Right lung (tissue), 5 donors: ENCODE data around the gene PRKAG3. TPM values are rescaled to one million over a fixed set of nuclear protein-coding genes. Genes with fewer than 3 reads are reported as not detected.

ENCODE experiments used
- DNase-seq, 2 donors: peaks; one replicate each; pipeline ENCODE4 v3.0.0-alpha.2; 2013
- polyA plus RNA-seq, 5 donors: library from polyadenylated mRNA; unstranded; fragments of 120-200 nt; gene quantifications; one replicate each; pipeline versions ENCODE4 v1.2.1 to v1.2.3, GENCODE V29; 2013; ENCODE audit warnings: inconsistent platforms in 1 of 5, low replicate concordance in 1 of 5; ENCODE audit not compliant: insufficient read length in 5 of 5, insufficient read depth in 1 of 5

The PRKAG3 gene
- polyA plus RNA-seq, 5 donors: 0.18 to 0.76 TPM; not detected in 3

DNA sequence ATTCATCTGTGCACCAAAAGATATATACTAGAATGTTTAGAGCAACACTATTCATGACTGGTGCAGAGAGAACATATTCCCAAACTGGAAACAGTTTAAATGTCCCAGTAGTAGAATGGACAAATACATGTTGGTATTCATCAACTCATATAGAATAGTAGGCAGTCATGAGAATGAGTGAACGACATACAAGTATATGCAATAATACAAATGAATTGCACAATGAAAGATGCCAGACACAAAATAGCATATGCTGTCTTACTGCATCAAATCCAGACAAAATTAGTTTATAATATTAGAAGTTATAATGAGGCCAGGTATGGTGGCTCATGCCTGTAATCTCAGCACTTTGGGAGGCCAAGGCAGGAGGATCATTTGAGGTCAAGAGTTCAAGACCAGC lies 8.3 kb upstream of the PRKAG3 start:
- no peak for DNase-seq

GRCh38 chr2:218839430-218839829 lies 7.8 kb upstream of the PRKAG3 start:
- no peak for DNase-seq

DNA sequence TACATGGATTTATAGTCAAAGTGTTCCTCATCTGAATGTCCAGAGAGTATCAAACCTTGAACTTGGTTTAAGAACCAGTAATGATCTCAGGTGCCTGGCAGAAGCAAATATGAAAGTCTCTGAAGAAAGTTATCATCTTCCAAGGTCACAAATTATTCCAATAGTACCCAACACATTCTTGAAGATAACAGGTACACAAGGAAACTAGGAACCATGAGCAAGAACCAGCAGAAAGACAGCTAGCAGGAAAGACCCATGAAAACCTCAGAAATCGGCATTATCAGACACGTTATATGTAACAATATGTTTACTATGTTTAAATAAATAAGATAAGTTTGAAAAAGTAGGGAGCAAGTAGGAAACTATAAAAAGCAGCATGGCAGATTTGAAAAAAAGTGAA lies 5.9 kb upstream of the PRKAG3 start:
- no peak for DNase-seq

GRCh38 chr2:218834685-218835084 lies 3.1 kb upstream of the PRKAG3 start:
- DNase-seq: no peak

DNA sequence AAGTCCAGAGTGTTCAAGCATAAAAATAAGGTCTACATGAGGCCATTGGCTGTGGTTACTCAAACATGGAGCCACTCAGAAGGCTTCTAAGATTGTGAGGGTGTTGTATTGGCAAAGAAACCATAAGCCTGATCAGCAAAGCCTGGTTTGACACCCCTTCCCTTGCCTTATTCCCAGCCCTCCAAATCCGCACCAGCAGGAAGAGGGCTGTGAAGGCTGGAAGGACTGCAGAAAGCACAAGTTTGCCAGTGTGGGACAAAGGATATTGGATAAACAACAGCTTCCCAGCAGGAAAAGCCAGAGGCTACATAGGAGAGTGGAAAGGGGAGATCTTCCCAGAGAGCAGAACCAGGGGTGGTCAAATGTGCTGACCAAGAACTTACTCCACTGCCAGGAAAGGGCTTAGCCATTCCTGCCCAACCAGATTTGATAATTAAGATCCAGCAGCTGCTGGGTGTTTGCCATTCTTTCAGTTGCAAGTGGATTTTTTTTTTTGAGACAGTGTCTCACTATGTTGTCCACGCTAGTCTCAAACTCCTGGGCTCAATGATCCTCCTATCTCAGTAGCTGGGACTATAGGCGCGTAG lies 1.5 kb upstream of the PRKAG3 start:
- no peak for DNase-seq

GRCh38 chr2:218832520-218832919 lies 917 bp upstream of the PRKAG3 start:
- no peak for DNase-seq

DNA sequence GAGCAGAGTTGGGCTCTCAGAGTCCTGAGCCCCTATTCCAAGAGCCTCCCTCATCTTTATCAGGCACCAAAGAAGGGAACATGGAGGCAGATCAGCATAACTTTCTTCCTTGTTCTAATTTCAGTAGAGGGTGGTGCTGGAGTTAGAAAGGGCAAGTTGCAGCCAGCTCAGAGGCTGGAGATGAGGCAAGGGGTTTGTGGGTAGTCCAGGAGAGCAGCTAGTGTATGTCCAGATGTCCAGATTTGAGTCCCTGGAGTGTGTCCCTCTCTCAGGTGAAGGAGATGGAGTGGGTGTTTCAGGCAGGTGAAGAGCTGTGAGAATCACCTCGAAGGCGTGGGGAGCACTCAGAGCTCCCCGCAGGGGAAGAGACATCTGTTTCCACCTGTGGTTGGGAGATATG lies 478 bp upstream of the PRKAG3 start:
- no peak for DNase-seq

DNA sequence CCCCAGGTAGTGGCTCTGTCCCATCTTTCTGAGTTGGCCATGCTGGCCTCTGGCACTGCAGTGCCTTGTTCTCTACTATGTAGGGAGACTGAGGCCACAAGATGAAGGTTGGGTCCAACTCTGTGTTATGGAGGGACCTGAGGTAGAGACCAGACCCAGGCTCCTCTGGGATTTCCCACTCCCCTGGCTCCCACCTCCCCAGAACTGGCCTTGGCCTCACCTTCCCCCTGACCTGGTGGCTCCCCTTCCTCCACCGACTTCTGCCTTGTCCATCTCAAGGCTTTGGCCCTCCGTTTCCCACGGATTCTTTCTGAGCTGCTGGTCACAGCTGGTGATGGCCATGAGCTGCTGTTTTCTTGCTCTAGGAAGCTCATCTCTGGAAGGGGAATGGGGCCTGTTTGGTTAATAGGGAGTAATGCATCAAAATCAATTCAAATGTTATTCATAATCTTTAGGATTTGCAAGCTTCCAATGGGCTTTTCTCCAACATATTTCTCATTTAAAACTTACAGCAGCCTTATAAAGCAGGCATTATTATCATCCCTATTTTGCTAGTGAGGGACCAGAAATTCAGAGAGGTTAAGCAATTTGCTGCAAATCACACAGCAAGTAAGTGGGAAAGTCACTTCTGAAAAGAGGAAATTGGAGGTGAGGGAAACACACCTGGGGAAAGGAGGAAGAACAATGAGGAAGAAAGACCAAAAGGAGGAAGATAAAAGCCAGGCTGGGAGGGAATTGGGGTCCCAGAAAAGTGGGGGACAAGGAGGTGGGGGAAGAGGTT lies 887 bp downstream of the PRKAG3 start:
- DNase-seq: no peak

- DNase-seq: no peak
Measured at GRCh38 chr2:218829868-218830451, 1.6 kb downstream of the PRKAG3 start.

GRCh38 chr2:218828477-218828778 lies 3.2 kb downstream of the PRKAG3 start:
- DNase-seq: no peak

GRCh38 chr2:218827701-218828476 lies 3.7 kb downstream of the PRKAG3 start:
- no peak for DNase-seq

DNA sequence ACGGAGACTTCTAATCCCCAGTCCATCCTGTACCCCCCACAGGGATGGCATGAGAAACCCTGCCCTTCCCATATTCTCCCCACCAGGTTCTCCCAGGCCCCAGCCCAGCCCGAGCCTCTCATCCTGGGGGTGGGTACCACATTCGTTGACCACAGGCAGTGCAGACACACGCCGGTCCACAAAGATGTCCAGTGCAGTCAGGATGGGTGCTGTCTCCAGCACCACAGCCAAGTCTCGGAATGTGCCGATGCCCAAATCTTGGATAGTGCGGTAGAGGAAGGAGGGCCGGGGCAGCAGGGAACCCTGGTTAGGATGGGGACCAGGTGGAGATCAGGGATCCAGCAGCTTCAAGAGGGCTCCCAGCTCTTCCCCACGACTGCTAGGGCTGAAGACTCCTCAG lies 4.8 kb downstream of the PRKAG3 start:
- no peak for DNase-seq

DNA sequence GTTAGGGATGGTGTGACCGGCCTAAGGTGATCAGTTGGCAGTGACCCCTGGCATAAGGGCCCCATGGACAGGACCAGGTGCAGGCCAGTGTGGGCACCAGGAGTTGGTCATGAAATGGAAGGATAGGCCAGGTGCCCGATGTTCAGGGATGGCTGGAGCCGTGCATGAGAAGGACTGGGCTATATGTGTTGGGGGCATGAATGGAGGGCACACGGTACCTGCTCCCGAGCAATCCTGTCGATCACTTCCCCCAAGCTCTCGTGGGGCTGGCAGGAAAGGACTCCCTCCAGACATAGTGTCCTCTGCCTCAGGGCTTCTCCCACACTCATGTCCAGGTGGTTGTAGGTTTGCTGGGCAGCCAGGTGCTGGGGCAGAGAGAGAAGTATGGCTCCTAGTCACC lies 7.6 kb downstream of the PRKAG3 start:
- no peak for DNase-seq

DNA sequence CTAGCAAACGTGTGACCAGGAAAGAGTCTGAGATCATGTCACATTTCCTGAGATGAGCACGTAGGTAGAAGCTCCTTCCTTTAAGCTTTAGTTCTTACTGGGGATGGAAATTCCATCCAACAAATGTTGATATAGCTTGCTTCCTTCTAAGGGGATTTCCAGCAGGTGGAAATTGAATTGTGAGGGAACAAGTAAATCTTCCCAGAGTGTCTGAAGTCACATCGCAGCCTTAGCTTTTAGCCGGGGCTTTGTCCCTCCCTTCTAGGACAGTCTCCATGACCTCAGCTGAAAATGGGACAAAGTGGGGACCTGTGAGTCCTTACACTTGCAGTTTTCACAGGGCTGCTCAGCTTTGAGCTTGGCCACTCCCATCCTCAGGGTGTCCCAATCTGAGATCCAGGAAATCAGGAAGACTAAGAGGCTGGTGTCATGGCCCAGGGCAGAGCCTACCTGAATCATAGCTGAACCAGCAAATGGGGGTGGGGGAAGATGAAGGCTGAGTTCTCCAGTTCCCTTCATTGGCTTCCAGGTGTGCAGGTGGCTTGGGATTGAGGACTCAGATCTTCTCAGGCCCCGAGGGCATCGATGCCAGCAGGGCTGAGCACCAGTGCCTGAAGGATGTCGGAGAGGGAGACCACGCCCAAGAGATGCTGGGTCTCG lies 8.3 kb downstream of the PRKAG3 start:
- DNase-seq: no peak

DNA sequence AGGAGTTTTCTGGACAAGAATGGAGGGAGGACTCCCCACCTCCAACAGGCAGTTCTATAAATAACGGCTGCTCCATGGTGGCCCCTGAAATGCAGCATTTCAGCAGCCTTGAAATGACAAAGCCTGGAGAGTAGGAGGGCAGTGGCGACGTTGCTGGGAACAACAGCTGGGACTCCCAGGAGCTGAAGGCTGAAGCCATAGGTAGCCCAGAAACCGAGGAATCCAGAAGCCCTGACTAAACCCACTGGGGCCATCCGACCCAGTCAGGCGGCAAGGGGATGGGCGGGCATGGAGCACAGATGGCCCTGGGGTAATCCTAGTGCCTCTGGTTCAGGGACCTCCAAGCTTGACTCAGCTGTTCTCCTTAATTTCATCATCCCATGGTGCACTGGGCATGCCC lies 9.0 kb downstream of the PRKAG3 start:
- no peak for DNase-seq

DNA sequence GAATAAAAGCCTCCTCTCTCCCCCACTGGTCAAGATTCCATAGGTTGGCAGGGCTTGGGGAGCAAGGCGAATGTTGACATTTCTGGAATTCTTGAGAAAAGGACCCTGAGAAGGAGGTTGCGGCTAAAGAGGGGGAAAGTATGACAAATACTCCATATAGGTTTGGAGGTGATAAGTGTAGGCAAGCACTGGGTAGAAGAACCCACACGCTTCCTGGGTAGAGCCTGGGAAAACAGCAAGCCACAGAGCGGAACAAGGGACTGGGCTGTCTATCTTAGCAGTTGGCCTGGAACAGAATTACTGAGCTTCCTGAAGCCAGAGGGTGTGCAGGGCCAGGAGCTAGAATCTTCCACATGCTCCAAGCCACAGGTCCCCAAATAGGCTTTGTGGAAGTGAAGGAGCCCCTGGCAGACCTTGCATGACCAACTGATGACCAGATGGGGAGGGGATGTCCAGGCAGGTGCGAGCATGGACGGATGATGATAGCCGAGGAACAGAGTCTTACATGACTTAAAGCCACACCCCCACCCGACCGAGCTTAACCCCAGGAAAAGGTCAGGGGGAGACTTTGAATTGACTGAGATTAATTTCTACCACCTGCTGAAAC lies 9.9 kb downstream of the PRKAG3 start:
- DNase-seq: no peak

- no peak for DNase-seq
Measured at GRCh38 chr2:218820746-218821369, 10.7 kb downstream of the PRKAG3 start.

GRCh38 chr2:218819093-218819492 lies 12.5 kb downstream of the PRKAG3 start:
- DNase-seq: no peak

DNA sequence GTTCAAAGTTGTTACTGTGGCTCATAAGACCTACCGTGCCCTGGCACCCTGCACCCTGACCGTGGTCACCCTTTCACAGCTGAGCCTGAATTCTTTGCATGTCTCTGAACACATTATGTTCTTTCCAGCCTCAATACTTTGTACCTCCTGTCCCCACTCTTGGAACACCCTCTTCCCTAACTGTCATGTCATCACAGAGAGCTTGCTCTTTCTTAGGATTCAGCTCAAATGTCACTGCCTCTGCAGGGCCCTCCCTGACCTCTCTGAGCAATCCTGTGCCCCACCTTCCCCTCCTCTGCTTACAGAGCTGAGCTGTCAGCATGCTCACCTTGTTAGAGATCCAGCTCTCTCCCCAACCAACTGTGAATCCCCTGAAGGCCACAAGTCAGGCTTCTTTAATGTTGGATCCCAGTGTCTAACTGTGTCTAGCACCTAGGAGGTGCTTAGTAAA lies 15.0 kb downstream of the PRKAG3 start:
- DNase-seq: no peak

GRCh38 chr2:218815649-218816048 lies 16.0 kb downstream of the PRKAG3 start:
- no peak for DNase-seq

DNA sequence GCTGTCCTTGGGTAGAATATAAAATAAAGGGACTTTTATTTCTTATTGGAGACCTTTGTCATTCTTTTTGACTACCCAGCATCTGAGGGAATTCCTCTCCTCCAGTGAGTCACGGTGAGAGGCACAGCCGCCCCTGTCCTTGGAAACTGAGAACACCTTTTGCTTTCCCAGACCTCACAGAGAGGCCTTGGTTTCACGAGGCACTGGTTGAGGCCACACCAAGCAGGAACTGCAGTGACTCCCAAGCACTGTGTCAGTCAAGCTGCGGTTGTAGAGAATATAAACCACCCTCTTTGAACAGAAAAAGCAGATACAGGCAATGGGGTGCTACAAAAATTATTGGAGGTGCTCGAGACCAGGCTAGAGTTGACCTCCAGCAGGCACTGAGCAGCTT lies 16.4 kb downstream of the PRKAG3 start:
- DNase-seq: no peak
